Fibroblast of lung (primary cell): Measurements from ENCODE around the gene CNPY4.

Source experiments
- EZH2 ChIP-seq: IDR thresholded peaks from 2 replicates; pipeline ENCODE4 v1.5.1; 2012; ENCODE audit warnings: low read length, control low read depth, mild to moderate bottlenecking; ENCODE audit errors: missing control alignments
- TF ChIP-seq, protein P1 (sequence below), 2 donors: IDR thresholded peaks in 1 of 2; conservative IDR thresholded peaks in 1 of 2; 1 replicate in 1 of 2; 2 replicates in 1 of 2; pipeline ENCODE4 v1.5.1; 2011 to 2012; ENCODE audit warnings: low read length in 2 of 2, control low read depth in 1 of 2, inconsistent platforms in 1 of 2, low read depth in 1 of 2, mild to moderate bottlenecking in 1 of 2

DNA sequence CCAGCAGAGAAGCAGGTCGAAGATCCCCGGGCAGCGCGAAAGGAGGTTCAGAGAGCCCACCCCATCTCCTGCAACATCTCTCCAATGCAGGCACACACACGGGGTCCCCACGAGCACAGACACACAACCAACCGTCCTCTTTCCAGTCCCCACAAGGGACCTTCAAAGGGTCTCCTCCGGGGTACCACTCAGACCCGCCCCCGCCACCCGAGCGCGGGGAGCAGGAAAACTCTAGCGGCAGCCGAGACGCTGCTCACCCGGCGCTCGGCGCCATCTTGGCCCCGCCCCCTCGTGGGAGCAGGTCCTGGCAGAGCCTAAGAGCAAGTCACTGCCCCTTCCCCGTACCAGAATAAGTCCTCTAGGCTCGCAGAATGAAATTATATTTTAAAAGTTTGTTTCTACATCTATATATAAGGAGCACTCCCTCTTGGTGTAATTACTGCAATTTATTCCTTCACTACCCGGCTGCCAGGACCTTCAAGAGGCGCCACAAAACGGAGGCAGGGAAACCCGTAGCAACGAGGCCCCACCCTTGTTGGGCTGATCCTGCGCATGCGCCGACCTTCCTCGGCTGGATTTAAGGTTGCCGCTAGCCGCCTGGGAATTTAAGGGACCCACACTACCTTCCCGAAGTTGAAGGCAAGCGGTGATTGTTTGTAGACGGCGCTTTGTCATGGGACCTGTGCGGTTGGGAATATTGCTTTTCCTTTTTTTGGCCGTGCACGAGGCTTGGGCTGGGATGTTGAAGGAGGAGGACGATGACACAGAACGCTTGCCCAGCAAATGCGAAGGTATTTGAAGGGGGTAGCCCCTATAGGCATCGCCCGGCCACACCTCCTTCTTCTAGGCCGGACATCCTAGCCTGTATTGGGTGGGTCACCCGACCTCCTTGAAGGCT lies at the start of gene CNPY4, which contains the start of gene TAF6:
- TF ChIP-seq, protein P1, sequence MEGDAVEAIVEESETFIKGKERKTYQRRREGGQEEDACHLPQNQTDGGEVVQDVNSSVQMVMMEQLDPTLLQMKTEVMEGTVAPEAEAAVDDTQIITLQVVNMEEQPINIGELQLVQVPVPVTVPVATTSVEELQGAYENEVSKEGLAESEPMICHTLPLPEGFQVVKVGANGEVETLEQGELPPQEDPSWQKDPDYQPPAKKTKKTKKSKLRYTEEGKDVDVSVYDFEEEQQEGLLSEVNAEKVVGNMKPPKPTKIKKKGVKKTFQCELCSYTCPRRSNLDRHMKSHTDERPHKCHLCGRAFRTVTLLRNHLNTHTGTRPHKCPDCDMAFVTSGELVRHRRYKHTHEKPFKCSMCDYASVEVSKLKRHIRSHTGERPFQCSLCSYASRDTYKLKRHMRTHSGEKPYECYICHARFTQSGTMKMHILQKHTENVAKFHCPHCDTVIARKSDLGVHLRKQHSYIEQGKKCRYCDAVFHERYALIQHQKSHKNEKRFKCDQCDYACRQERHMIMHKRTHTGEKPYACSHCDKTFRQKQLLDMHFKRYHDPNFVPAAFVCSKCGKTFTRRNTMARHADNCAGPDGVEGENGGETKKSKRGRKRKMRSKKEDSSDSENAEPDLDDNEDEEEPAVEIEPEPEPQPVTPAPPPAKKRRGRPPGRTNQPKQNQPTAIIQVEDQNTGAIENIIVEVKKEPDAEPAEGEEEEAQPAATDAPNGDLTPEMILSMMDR (conservative IDR thresholded peaks at IDR 0.05 in 1 of 2, IDR thresholded peaks at IDR 0.05 in 1 of 2; ENCODE audit: low read depth in 1 of 2, low read length in 2 of 2): no peak
- no peak for TF ChIP-seq EZH2
